H9 (cell line): Measurements from ENCODE around the gene RAB6B. TPM values are rescaled to one million over a fixed set of nuclear protein-coding genes. Genes with fewer than 3 reads are reported as not detected.

ENCODE experiments used
- DNase-seq: peaks from one replicate; pipeline ENCODE4 v3.0.0-alpha.2; 2017
- H2AFZ ChIP-seq: one replicate; pipeline ENCODE4 v1.6.1; 2013; ENCODE audit warnings: mild to moderate bottlenecking, low read length, control low read depth, moderate library complexity
- H2AK5ac ChIP-seq: 2 replicates; pipeline ENCODE4 v1.6.1; 2013; ENCODE audit warnings: low read length, control low read depth, mixed read lengths; ENCODE audit not compliant: insufficient read length
- H2BK120ac ChIP-seq: one replicate; pipeline ENCODE4 v1.6.1; 2013; ENCODE audit warnings: low read depth, mild to moderate bottlenecking, low read length, control low read depth, inconsistent platforms; ENCODE audit not compliant: poor library complexity, severe bottlenecking
- H2BK12ac ChIP-seq: 2 replicates; pipeline ENCODE4 v1.6.1; 2013; ENCODE audit warnings: low read length, control low read depth, mixed read lengths, low read depth; ENCODE audit not compliant: insufficient read length
- H2BK15ac ChIP-seq: 2 replicates; pipeline ENCODE4 v1.6.1; 2013; ENCODE audit warnings: low read depth, low read length, control low read depth
- H2BK20ac ChIP-seq: one replicate; pipeline ENCODE4 v1.6.1; 2013; ENCODE audit warnings: low read depth, mild to moderate bottlenecking, low read length, control low read depth, inconsistent platforms; ENCODE audit not compliant: poor library complexity, severe bottlenecking
- H2BK5ac ChIP-seq: 2 replicates; pipeline ENCODE4 v1.6.1; 2013; ENCODE audit warnings: low read length, control low read depth, mixed read lengths; ENCODE audit not compliant: insufficient read length
- H3K14ac ChIP-seq: 2 replicates; pipeline ENCODE4 v1.6.1; 2013; ENCODE audit warnings: low read length, control low read depth; ENCODE audit not compliant: insufficient read depth
- H3K18ac ChIP-seq: 2 replicates; pipeline ENCODE4 v1.6.1; 2013; ENCODE audit warnings: low read depth, mild to moderate bottlenecking, mixed read lengths, low read length, control low read depth; ENCODE audit not compliant: insufficient read length
- H3K23ac ChIP-seq: 2 replicates; pipeline ENCODE4 v1.6.1; 2013; ENCODE audit warnings: low read length, control low read depth, mixed read lengths, low read depth; ENCODE audit not compliant: insufficient read length
- H3K23me2 ChIP-seq: 2 replicates; pipeline ENCODE4 v1.6.1; 2013; ENCODE audit warnings: low read depth, mild to moderate bottlenecking, mixed read lengths, low read length, control low read depth; ENCODE audit not compliant: insufficient read length, poor library complexity, severe bottlenecking
- H3K27ac ChIP-seq: 2 replicates; pipeline ENCODE4 v1.5.1; 2013; ENCODE audit warnings: low read length, control low read depth, mixed read lengths, low read depth; ENCODE audit not compliant: insufficient read length
- H3K27me3 ChIP-seq: 2 replicates; pipeline ENCODE4 v1.6.1; 2013; ENCODE audit warnings: low read length, control low read depth, inconsistent platforms; ENCODE audit not compliant: insufficient read depth
- H3K4ac ChIP-seq: 2 replicates; pipeline ENCODE4 v1.6.1; 2013; ENCODE audit warnings: low read depth, mild to moderate bottlenecking, control low read depth, inconsistent platforms, low read length, moderate library complexity
- H3K4me1 ChIP-seq: 2 replicates; pipeline ENCODE4 v1.6.1; 2013; ENCODE audit warnings: low read length, control low read depth, inconsistent platforms; ENCODE audit not compliant: insufficient read depth
- H3K4me2 ChIP-seq: 2 replicates; pipeline ENCODE4 v1.6.1; 2013; ENCODE audit warnings: low read length, control low read depth, mixed read lengths; ENCODE audit not compliant: insufficient read length, insufficient read depth
- H3K56ac ChIP-seq: 2 replicates; pipeline ENCODE4 v1.6.1; 2013; ENCODE audit warnings: low read depth, mild to moderate bottlenecking, mixed read lengths, low read length, control low read depth; ENCODE audit not compliant: insufficient read length
- H3K79me1 ChIP-seq: 2 replicates; pipeline ENCODE4 v1.6.1; 2013; ENCODE audit warnings: low read depth, mild to moderate bottlenecking, moderate library complexity, low read length, control low read depth, inconsistent platforms; ENCODE audit not compliant: insufficient read depth, poor library complexity, severe bottlenecking
- H3K79me2 ChIP-seq: 2 replicates; pipeline ENCODE4 v1.6.1; 2013; ENCODE audit warnings: low read length, control low read depth, inconsistent platforms; ENCODE audit not compliant: insufficient read depth
- H3K9ac ChIP-seq: 2 replicates; pipeline ENCODE4 v1.6.1; 2013; ENCODE audit warnings: low read length, control low read depth, mixed read lengths; ENCODE audit not compliant: insufficient read length; ENCODE audit errors: extremely low read depth
- H3K9me3 ChIP-seq: one replicate; pipeline ENCODE4 v1.6.1; 2013; ENCODE audit warnings: low read depth, low read length, inconsistent platforms; ENCODE audit not compliant: control insufficient read depth
- H3T11ph ChIP-seq: one replicate; pipeline ENCODE4 v1.6.1; 2013; ENCODE audit warnings: mild to moderate bottlenecking, low read length, control low read depth, inconsistent platforms
- H4K20me1 ChIP-seq: one replicate; pipeline ENCODE4 v1.6.1; 2013; ENCODE audit not compliant: control insufficient read depth, insufficient read length, insufficient read depth
- H4K5ac ChIP-seq: 2 replicates; pipeline ENCODE4 v1.6.1; 2013; ENCODE audit warnings: low read depth, mild to moderate bottlenecking, mixed read lengths, low read length, control low read depth; ENCODE audit not compliant: insufficient read length
- H4K8ac ChIP-seq: replicated peaks from 2 replicates; pipeline ENCODE4 v1.6.1; 2013; ENCODE audit warnings: low read length, control low read depth, mixed read lengths, low read depth; ENCODE audit not compliant: insufficient read length
- H4K91ac ChIP-seq: 2 replicates; pipeline ENCODE4 v1.6.1; 2013; ENCODE audit warnings: low read depth, mild to moderate bottlenecking, moderate library complexity, mixed read lengths, low read length, control low read depth; ENCODE audit not compliant: insufficient read length
- H3K27ac Mint-ChIP-seq, 3 experiments: 2 replicates in 2 of 3; 3 replicates in 1 of 3; pipeline ENCODE4 v1.8.0; 2020 to 2021; ENCODE audit warnings: mixed read lengths in 3 of 3, mild to moderate bottlenecking in 1 of 3, moderate library complexity in 1 of 3
- H3K27me3 Mint-ChIP-seq: 2 replicates; pipeline ENCODE4 v1.8.0; 2021; ENCODE audit warnings: low read depth, mild to moderate bottlenecking, moderate library complexity, mixed read lengths
- H3K36me3 Mint-ChIP-seq, 3 experiments: 2 replicates in 2 of 3; 3 replicates in 1 of 3; pipeline ENCODE4 v1.8.0; 2020 to 2021; ENCODE audit warnings: low read depth in 3 of 3, mixed read lengths in 3 of 3; ENCODE audit not compliant: insufficient read depth in 1 of 3
- H3K4me1 Mint-ChIP-seq, 2 experiments: 2 replicates each; pipeline ENCODE4 v1.8.0; 2020; ENCODE audit warnings: mixed read lengths in 2 of 2
- H3K4me3 Mint-ChIP-seq, 2 experiments: 2 replicates in 1 of 2; 3 replicates in 1 of 2; pipeline ENCODE4 v1.8.0; 2020 to 2021; ENCODE audit warnings: mild to moderate bottlenecking in 2 of 2, mixed read lengths in 2 of 2, moderate library complexity in 1 of 2
- H3K9me3 Mint-ChIP-seq, 2 experiments: 2 replicates in 1 of 2; 3 replicates in 1 of 2; pipeline ENCODE4 v1.8.0; 2020; ENCODE audit warnings: mild to moderate bottlenecking in 2 of 2, mixed read lengths in 2 of 2, moderate library complexity in 1 of 2
- WGBS: extraction: QIAGEN DNeasy Blood & Tissue Kit; methylation state at CpG from one replicate; pipeline ENCODE4 v1.1.7; 2013; ENCODE audit warnings: missing lambda C conversion rate, low lambda C conversion rate, mixed read lengths; ENCODE audit not compliant: insufficient read length; ENCODE audit errors: extremely low coverage; 5-methylcytosine and 5-hydroxymethylcytosine counted together
- total RNA-seq: library from RNA; stranded (reverse); gene quantifications from 2 replicates; pipeline ENCODE4 v1.2.1, GENCODE V29; 2021
- TF ChIP-seq, protein P1 (sequence below): fragments of 200-600 bp; sonication (generic); conservative IDR thresholded peaks from 3 replicates; pipeline ENCODE4 v1.8.0; 2021; ENCODE audit warnings: antibody characterized with exemption, mild to moderate bottlenecking

Gene RAB6B
- total RNA-seq, 1 experiment from 2014 or later = 12.3 TPM

DNA sequence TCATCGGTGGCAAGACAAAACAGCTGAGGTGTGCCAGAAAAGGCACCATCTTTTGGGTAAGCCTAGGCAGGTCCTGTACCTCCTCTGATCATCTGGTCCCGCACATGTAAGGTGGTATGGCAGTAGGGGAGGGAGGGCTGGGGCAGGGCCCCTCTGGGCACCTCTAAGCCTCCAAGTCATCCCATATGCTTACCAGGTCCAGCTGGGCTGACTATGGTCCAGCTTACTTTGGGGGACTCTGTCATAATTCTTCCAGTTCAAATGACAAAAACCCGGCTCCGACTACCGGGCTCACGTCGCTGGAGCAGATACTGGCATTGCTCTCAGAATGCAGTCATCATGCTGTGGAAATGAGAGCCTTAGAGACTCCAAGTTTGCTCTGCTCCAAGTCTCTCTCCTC, 1.9 kb upstream of the RAB6B start:
- Histone ChIP-seq H4K5ac (no peak overlapping the region), H3K23ac (no peak overlapping the region), H2AFZ (no peak overlapping the region), H3K4me2 (no peak overlapping the region), H3K4ac (no peak overlapping the region), H3K4me1 (no peaks in the 10 kb centered on the region; the same call in 1 of the 2 replicates), H4K8ac (no peak overlapping the region), H2BK5ac (no peak overlapping the region), H3K9me3 (no peaks in the 10 kb centered on the region), H3K14ac (no peak overlapping the region), H3K27ac (no peak overlapping the region), H3K18ac (no peak overlapping the region), H2BK15ac (no peak overlapping the region), H3K79me1 (no peaks in the 10 kb centered on the region), H3K9ac (no peak overlapping the region), H3K27me3 (peaks cover 19% of the 10 kb centered on the region), H2BK120ac (no peak overlapping the region), H2BK12ac (no peak overlapping the region), H3K79me2 (no peaks in the 10 kb centered on the region), H2BK20ac (no peak overlapping the region), H2AK5ac (no peak overlapping the region), H3K23me2 (peaks cover 9% of the 10 kb centered on the region), H3T11ph (no peak overlapping the region), H4K91ac (no peak overlapping the region), H3K56ac (no peak overlapping the region), H4K20me1 (no peaks in the 10 kb centered on the region)
- DNase-seq = no peak
- H3K4me1 Mint-ChIP-seq = peaks cover 0 to 11% of the 10 kb centered on the region in 2 experiments; a peak in 2 of 4 replicates
- no peak overlapping the region for H3K27ac Mint-ChIP-seq
- WGBS = no CpG with 5 or more reads among the region's 7 CpGs
- peaks cover 65% of the 10 kb centered on the region for H3K27me3 Mint-ChIP-seq
- peaks cover 0 to 2% of the 10 kb centered on the region in 2 experiments; a peak in 1 of 5 replicates for H3K9me3 Mint-ChIP-seq
- no peak overlapping the region for H3K4me3 Mint-ChIP-seq
- H3K36me3 Mint-ChIP-seq = no peaks in the 10 kb centered on the region
- TF ChIP-seq, protein P1, sequence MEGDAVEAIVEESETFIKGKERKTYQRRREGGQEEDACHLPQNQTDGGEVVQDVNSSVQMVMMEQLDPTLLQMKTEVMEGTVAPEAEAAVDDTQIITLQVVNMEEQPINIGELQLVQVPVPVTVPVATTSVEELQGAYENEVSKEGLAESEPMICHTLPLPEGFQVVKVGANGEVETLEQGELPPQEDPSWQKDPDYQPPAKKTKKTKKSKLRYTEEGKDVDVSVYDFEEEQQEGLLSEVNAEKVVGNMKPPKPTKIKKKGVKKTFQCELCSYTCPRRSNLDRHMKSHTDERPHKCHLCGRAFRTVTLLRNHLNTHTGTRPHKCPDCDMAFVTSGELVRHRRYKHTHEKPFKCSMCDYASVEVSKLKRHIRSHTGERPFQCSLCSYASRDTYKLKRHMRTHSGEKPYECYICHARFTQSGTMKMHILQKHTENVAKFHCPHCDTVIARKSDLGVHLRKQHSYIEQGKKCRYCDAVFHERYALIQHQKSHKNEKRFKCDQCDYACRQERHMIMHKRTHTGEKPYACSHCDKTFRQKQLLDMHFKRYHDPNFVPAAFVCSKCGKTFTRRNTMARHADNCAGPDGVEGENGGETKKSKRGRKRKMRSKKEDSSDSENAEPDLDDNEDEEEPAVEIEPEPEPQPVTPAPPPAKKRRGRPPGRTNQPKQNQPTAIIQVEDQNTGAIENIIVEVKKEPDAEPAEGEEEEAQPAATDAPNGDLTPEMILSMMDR = no peak
